Measurements from ENCODE around the gene KHDRBS2. TPM values are rescaled to one million over a fixed set of nuclear protein-coding genes. Genes with fewer than 3 reads are reported as not detected.

Gene KHDRBS2
- total RNA-seq, 2 donors from 2014 or later, result 0.18 to 0.91 TPM

DNA sequence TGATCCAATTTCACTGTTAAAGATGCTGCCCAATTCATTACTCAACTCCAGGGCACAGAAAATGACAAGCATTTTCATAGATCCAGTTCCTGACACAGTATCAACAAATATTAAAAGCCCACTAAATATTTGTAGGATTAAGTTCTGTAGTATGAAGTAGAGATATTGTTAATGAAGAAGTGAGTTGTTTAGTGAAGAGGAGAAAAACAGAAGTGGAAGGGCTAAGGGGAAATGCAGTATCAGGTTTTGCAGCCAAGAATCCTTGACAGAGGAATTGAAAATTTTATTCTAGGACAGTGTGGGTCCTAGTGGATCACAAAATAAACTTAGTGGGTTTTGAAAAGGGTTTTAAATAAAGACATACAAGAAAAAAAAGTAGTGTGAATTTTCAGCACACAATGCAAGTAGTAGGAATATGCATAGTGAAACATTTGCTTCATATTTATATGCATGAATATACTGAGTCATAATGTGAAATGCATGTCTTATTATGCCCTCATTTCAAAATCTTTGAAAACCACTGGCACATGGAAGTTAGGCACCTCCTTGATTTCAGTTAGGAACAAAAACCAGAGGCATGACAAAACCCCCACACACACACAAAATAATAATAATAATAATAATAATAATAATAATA is 338.6 kb downstream of the KHDRBS2 start:
- Histone ChIP-seq H3K27ac (no peak overlapping the region), H3K4me1 (replicated peaks) (no peaks in the 10 kb centered on the region), H3K4me3 (no peak overlapping the region), H3K9me3 (no peaks in the 10 kb centered on the region), H3K27me3 (replicated peaks; ENCODE audit: insufficient read depth) (no peaks in the 10 kb centered on the region), H3K36me3 (no peaks in the 10 kb centered on the region)
- no peak for DNase-seq (ENCODE audit: low spot score)
- intact Hi-C loops (cut with DNase I), result no loop called here
- TF ChIP-seq, protein P1, sequence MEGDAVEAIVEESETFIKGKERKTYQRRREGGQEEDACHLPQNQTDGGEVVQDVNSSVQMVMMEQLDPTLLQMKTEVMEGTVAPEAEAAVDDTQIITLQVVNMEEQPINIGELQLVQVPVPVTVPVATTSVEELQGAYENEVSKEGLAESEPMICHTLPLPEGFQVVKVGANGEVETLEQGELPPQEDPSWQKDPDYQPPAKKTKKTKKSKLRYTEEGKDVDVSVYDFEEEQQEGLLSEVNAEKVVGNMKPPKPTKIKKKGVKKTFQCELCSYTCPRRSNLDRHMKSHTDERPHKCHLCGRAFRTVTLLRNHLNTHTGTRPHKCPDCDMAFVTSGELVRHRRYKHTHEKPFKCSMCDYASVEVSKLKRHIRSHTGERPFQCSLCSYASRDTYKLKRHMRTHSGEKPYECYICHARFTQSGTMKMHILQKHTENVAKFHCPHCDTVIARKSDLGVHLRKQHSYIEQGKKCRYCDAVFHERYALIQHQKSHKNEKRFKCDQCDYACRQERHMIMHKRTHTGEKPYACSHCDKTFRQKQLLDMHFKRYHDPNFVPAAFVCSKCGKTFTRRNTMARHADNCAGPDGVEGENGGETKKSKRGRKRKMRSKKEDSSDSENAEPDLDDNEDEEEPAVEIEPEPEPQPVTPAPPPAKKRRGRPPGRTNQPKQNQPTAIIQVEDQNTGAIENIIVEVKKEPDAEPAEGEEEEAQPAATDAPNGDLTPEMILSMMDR (IDR thresholded peaks at IDR 0.05), result no peak
- TF ChIP-seq POLR2AphosphoS5 (IDR thresholded peaks at IDR 0.05) (no peak), POLR2A (IDR thresholded peaks at IDR 0.05) (no peak)

DNA sequence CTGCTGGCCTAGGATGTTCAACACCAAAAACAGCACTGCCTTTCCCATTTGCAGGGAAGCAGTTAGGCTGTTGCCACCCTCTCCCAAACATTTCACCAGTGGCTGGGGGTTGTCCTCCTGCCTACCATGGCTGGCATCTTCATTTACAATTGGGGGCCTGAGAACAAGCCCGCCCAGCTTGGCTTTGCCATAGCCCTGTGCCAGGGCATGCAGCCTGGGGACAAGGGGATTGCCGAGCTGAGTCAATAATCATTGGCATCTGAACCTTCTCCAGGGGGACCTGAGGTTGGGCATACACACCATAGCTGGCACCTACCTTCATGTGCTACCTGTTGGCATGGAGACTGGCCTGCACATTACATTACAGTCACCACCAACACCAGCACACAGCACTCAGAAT is 345.1 kb downstream of the KHDRBS2 start:
- WGBS, result 90% methylated on average over 2 of the region's 2 CpGs
- TF ChIP-seq, protein P1 (IDR thresholded peaks at IDR 0.05), result no peak
- TF ChIP-seq POLR2A (IDR thresholded peaks at IDR 0.05), result no peak
- no peak for TF ChIP-seq POLR2AphosphoS5 (IDR thresholded peaks at IDR 0.05)
- Histone ChIP-seq H3K4me1 (replicated peaks) (no peaks in the 10 kb centered on the region), H3K9me3 (no peaks in the 10 kb centered on the region), H3K27ac (no peak overlapping the region), H3K36me3 (no peaks in the 10 kb centered on the region), H3K4me3 (no peak overlapping the region), H3K27me3 (replicated peaks; ENCODE audit: insufficient read depth) (no peaks in the 10 kb centered on the region)
- no peak for DNase-seq (ENCODE audit: low spot score)
- intact Hi-C loops (cut with DNase I), result no loop called here

DNA sequence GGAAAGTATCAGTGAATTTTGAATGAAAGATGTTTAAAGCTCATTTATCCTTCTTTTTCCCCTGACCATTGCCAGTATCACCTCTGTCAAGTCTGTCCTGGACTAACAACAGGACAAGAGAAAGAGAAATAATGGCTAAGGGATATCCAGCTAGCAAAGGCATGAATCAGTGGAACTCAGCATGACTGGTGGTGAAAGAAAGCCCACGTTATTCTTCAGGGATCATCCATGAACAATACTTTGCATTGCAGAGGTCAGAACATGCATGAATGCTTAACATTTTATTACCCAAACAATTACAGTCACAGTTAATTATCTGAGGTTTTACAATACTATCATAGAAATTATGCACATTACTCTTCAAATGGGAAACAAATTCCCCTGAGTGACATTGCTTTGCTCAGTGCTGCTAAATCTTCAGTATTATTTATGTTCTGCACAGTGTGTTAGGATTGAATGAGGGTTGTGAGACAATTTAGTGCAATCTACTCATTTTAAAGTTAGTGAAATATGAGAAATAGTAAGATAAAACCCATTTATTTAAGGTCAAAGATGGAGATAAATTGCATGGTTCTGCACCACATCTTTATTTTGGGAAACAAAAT is 350.7 kb downstream of the KHDRBS2 start:
- intact Hi-C loops (cut with DNase I), result no loop called here
- Histone ChIP-seq H3K4me3 (no peak overlapping the region), H3K27ac (no peak overlapping the region), H3K9me3 (no peaks in the 10 kb centered on the region), H3K27me3 (replicated peaks; ENCODE audit: insufficient read depth) (no peaks in the 10 kb centered on the region), H3K36me3 (no peaks in the 10 kb centered on the region), H3K4me1 (replicated peaks) (no peaks in the 10 kb centered on the region)
- TF ChIP-seq, protein P1 (IDR thresholded peaks at IDR 0.05), result no peak
- TF ChIP-seq POLR2A (IDR thresholded peaks at IDR 0.05) (no peak), POLR2AphosphoS5 (IDR thresholded peaks at IDR 0.05) (no peak)
- 38% methylated on average over 1 of the region's 1 CpG for WGBS
- no peak for DNase-seq (ENCODE audit: low spot score)

DNA sequence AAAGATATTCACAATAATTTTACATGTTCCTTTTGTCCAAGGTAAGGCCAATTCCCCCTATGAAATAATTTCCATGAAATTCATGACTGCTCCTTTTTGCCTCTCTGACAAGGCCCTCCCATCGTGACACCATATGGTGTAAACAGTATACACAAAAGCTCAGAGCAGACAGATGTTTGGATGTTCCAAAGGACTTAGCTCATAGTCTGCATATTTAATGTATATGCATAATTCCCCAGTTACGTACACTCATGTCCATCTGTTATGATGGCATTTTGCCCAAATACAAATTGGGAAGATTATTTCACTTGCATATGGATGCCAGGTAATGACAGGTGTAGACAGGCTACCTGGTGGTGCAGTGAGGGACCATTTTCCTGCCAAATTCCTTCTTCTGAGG is 376.5 kb downstream of the KHDRBS2 start:
- Histone ChIP-seq H3K27me3 (replicated peaks; ENCODE audit: insufficient read depth) (no peaks in the 10 kb centered on the region), H3K9me3 (no peaks in the 10 kb centered on the region), H3K4me1 (replicated peaks) (no peaks in the 10 kb centered on the region), H3K36me3 (no peaks in the 10 kb centered on the region), H3K27ac (no peak overlapping the region), H3K4me3 (no peak overlapping the region)
- intact Hi-C loops (cut with DNase I), result no loop called here
- DNase-seq (ENCODE audit: low spot score), result no peak
- TF ChIP-seq POLR2AphosphoS5 (IDR thresholded peaks at IDR 0.05) (no peak), POLR2A (IDR thresholded peaks at IDR 0.05) (no peak)
- TF ChIP-seq, protein P1 (IDR thresholded peaks at IDR 0.05), result no peak
- WGBS, result 84% methylated on average over 2 of the region's 2 CpGs

DNA sequence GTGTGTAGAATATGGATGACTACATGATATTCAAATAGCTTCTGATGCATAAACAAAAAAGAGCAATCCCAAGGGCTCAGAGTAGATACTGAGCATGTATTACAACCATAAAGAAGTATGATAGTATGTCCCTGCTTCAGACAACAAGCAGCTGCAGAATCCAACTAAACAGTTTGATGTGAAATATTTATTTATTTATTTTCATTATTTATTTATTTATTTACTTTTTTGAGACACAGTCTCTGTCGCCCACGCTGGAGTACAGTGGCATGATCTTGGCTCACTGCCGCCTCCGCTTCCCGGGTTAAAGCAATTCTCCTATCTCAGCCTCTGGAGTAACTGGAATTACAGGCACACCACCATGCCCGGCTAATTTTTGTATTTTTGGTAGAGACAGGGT is 384.3 kb downstream of the KHDRBS2 start:
- intact Hi-C loops (cut with DNase I), result no loop called here
- 97% methylated on average over 6 of the region's 6 CpGs for WGBS
- H3K9me3 ChIP-seq, result no peaks in the 10 kb centered on the region
- H3K4me1 ChIP-seq (replicated peaks), result no peaks in the 10 kb centered on the region
- TF ChIP-seq, protein P1 (IDR thresholded peaks at IDR 0.05), result no peak
- no peak for TF ChIP-seq POLR2AphosphoS5 (IDR thresholded peaks at IDR 0.05)
- TF ChIP-seq POLR2A (IDR thresholded peaks at IDR 0.05), result no peak
- no peak overlapping the region for H3K27ac ChIP-seq
- no peaks in the 10 kb centered on the region for H3K27me3 ChIP-seq (replicated peaks; ENCODE audit: insufficient read depth)
- no peak for DNase-seq (ENCODE audit: low spot score)
- no peak overlapping the region for H3K4me3 ChIP-seq
- H3K36me3 ChIP-seq, result no peaks in the 10 kb centered on the region
